Subcutaneous adipose tissue (tissue), 4 donors: Measurements from ENCODE around the gene EPHB2. TPM values are rescaled to one million over a fixed set of nuclear protein-coding genes. Genes with fewer than 3 reads are reported as not detected.

Experiments used
- CTCF ChIP-seq: fragments of 450-650 bp; IDR thresholded peaks from one replicate; pipeline ENCODE4 v1.5.1; 2016; ENCODE audit warnings: low read depth, mild to moderate bottlenecking, control low read depth, antibody characterized with exemption, moderate library complexity
- total RNA-seq, 4 donors: library from RNA; depleted of rRNA; stranded (reverse); fragments of >200 nt; gene quantifications; one replicate each; pipeline ENCODE4 v1.1.0, GENCODE V29; 2016

The EPHB2 gene
- total RNA-seq, 4 donors from 2014 or later, result 1.6 to 9.2 (median 5.1) TPM

GRCh38 chr1:22681556-22682276, 28.9 kb upstream of the EPHB2 start:
- no peak for TF ChIP-seq CTCF

GRCh38 chr1:22683547-22683946, 27.1 kb upstream of the EPHB2 start:
- TF ChIP-seq CTCF, result no peak

- no peak for TF ChIP-seq CTCF
These were observed 25.0 kb upstream of the EPHB2 start for GRCh38 chr1:22685591-22686059.

GRCh38 chr1:22687191-22687590, 23.4 kb upstream of the EPHB2 start:
- TF ChIP-seq CTCF, result no peak

GRCh38 chr1:22688466-22688865, 22.2 kb upstream of the EPHB2 start:
- no peak for TF ChIP-seq CTCF

- TF ChIP-seq CTCF, result no peak
These were observed 21.1 kb upstream of the EPHB2 start for GRCh38 chr1:22689505-22689904.

- no peak for TF ChIP-seq CTCF
These were observed 19.4 kb upstream of the EPHB2 start for GRCh38 chr1:22691031-22691753.
